GM12878 (cell line): Measurements from ENCODE around the gene GALK1. TPM values are rescaled to one million over a fixed set of nuclear protein-coding genes. Genes with fewer than 3 reads are reported as not detected.

Experiments
- CUX1 ChIP-seq: IDR thresholded peaks from 2 replicates; pipeline ENCODE4 v1.6.1; 2012; ENCODE audit warnings: improper control_type of control experiment, low read depth, low read length; ENCODE audit not compliant: insufficient replicate concordance
- E2F4 ChIP-seq: IDR thresholded peaks from 2 replicates; pipeline ENCODE4 v1.6.1; 2012; ENCODE audit warnings: low read depth, low read length, improper control_type of control experiment
- E2F8 ChIP-seq: fragments of 450-650 bp; IDR thresholded peaks from 2 replicates; pipeline ENCODE4 v1.6.1; 2018; ENCODE audit warnings: mild to moderate bottlenecking, low read depth, moderate library complexity; ENCODE audit not compliant: partially characterized antibody
- FOXK2 ChIP-seq: fragments of 450-650 bp; IDR thresholded peaks from 2 replicates; pipeline ENCODE4 v1.6.1; 2017; ENCODE audit warnings: mild to moderate bottlenecking, moderate library complexity
- GABPA ChIP-seq: IDR thresholded peaks from 2 replicates; pipeline ENCODE4 v1.6.1; 2014; ENCODE audit warnings: antibody characterized with exemption, low read depth, mild to moderate bottlenecking, inconsistent platforms
- HSF1 ChIP-seq: fragments of 150-350 bp; IDR thresholded peaks from 2 replicates; pipeline ENCODE4 v1.6.1; 2014; ENCODE audit warnings: mild to moderate bottlenecking, low read depth, low read length
- IRF4 ChIP-seq: IDR thresholded peaks from 2 replicates; pipeline ENCODE4 v1.6.1; 2011; ENCODE audit warnings: low read depth, low read length
- LARP7 ChIP-seq: fragments of 450-650 bp; IDR thresholded peaks from 2 replicates; pipeline ENCODE4 v1.6.1; 2017; ENCODE audit warnings: mild to moderate bottlenecking
- POLR2AphosphoS5 ChIP-seq: IDR thresholded peaks from 2 replicates; pipeline ENCODE4 v1.6.1; 2011; ENCODE audit warnings: mild to moderate bottlenecking, low read length, inconsistent platforms
- PRDM15 ChIP-seq: fragments of 450-650 bp; formaldehyde crosslinking; IDR thresholded peaks from 2 replicates; pipeline ENCODE4 v1.4.0; 2020; ENCODE audit warnings: mild to moderate bottlenecking, moderate library complexity
- SPI1 ChIP-seq: IDR thresholded peaks from 2 replicates; pipeline ENCODE4 v1.6.1; 2011; ENCODE audit warnings: low read depth, mild to moderate bottlenecking, low read length, moderate library complexity, borderline replicate concordance; ENCODE audit not compliant: insufficient read depth
- WRNIP1 ChIP-seq: IDR thresholded peaks from 2 replicates; pipeline ENCODE4 v1.6.1; 2011; ENCODE audit warnings: low read depth, low read length, improper control_type of control experiment, borderline replicate concordance
- polyA plus RNA-seq, 11 experiments: library from polyadenylated mRNA; depleted of rRNA in 4 of 11; unstranded in 6 of 11; stranded (reverse) in 5 of 11; fragments of >200 nt; fragmentation: Nextera tagmentation in 4 of 11; fragmentation: Illumina TruSeq in 1 of 11; extraction: Ambion mirVana in 4 of 11; extraction: Trizol in 1 of 11; gene quantifications; 1 replicate in 1 of 11; 2 replicates in 10 of 11; pipeline versions ENCODE4 v1.2.1 to v1.2.3, GENCODE V29; 2011 to 2016; ENCODE audit warnings: inconsistent platforms in 2 of 11, missing spikeins in 2 of 11, low read depth in 1 of 11
- total RNA-seq, 4 experiments: library from RNA; depleted of rRNA in 3 of 4; stranded (reverse); fragments of >200 nt in 3 of 4; fragmentation: Illumina TruSeq in 1 of 4; extraction: Trizol in 1 of 4; gene quantifications; 2 replicates each; pipeline versions ENCODE4 v1.2.1 to v1.2.3, GENCODE V29; 2013 to 2021

GALK1 gene
- total and polyA plus RNA-seq, 10 of the 15 experiments (the other 5 are each of a cell fraction or from before 2014, with no cell fraction given): 0.21 to 43.8 (median 21.4) TPM

- TF ChIP-seq HSF1: peak; percentile 43; the same call in 1 of the 2 replicates
- TF ChIP-seq GABPA: peak; percentile 39; the same call in 1 of the 2 replicates
- TF ChIP-seq SPI1: peak; percentile 25; the same call in 1 of the 2 replicates
- no peak for TF ChIP-seq E2F8
- TF ChIP-seq PRDM15 (CRISPR knock-in tag): peak; percentile 74
- TF ChIP-seq FOXK2: 0 out of 2 replicates have a peak, but pooled peaks have one; percentile 21
- no peak; the same call in 1 of the 2 replicates for TF ChIP-seq E2F4
- TF ChIP-seq IRF4: peak; percentile 60; the same call in 1 of the 2 replicates
- TF ChIP-seq POLR2AphosphoS5: peak; percentile 100
- 0 out of 2 replicates have a peak, but pooled peaks have one; percentile 83 for TF ChIP-seq WRNIP1
- peak; percentile 100 for TF ChIP-seq LARP7
- no peak for TF ChIP-seq CUX1
Observed at GRCh38 chr17:75779250-75779986, 14.4 kb upstream of the GALK1 start (continued).
